ENCODE data around the gene NUDT7. TPM values are rescaled to one million over a fixed set of nuclear protein-coding genes. Genes with fewer than 3 reads are reported as not detected.

NUDT7 gene
- total RNA-seq, 4 donors from 2014 or later = 7.6 to 16.1 (median 12.8) TPM

- Histone ChIP-seq H3K27ac (no peak overlapping the region), H3K4me1 (peaks cover 9% of the 10 kb centered on the region), H3K4me3 (no peak overlapping the region), H3K36me3 (no peaks in the 10 kb centered on the region), H3K27me3 (no peaks in the 10 kb centered on the region), H3K9me3 (no peaks in the 10 kb centered on the region)
- DNase-seq (ENCODE audit: low spot score in 2 of 2) = no peak
- WGBS = 37% methylated on average over 2 of the region's 2 CpGs
- TF ChIP-seq EP300 (IDR thresholded peaks at IDR 0.05) (no peak), POLR2AphosphoS5 (IDR thresholded peaks at IDR 0.05) (no peak), POLR2A (IDR thresholded peaks at IDR 0.05) (no peak), CTCF (IDR thresholded peaks at IDR 0.05) (no peak)
These were observed 39.9 kb downstream of the NUDT7 start for GRCh38 chr16:77762262-77762661.

GRCh38 chr16:77763994-77764393, 41.7 kb downstream of the NUDT7 start:
- TF ChIP-seq POLR2AphosphoS5 (IDR thresholded peaks at IDR 0.05) (no peak), CTCF (IDR thresholded peaks at IDR 0.05) (no peak)
- WGBS = 53% methylated on average over 1 of the region's 1 CpG
- Histone ChIP-seq H3K27ac (no peak overlapping the region), H3K4me3 (no peak overlapping the region), H3K4me1 (peaks cover 9% of the 10 kb centered on the region), H3K36me3 (no peaks in the 10 kb centered on the region), H3K27me3 (no peaks in the 10 kb centered on the region), H3K9me3 (no peaks in the 10 kb centered on the region)
- no peak for DNase-seq (ENCODE audit: low spot score in 2 of 2)

- Histone ChIP-seq H3K27me3 (no peaks in the 10 kb centered on the region), H3K4me3 (no peak overlapping the region), H3K36me3 (no peaks in the 10 kb centered on the region), H3K4me1 (peaks cover 9% of the 10 kb centered on the region), H3K27ac (no peak overlapping the region), H3K9me3 (no peaks in the 10 kb centered on the region)
- 38% methylated on average over 4 of the region's 4 CpGs for WGBS
- TF ChIP-seq POLR2A (IDR thresholded peaks at IDR 0.05) (no peak), CTCF (IDR thresholded peaks at IDR 0.05) (no peak), POLR2AphosphoS5 (IDR thresholded peaks at IDR 0.05) (no peak), EP300 (IDR thresholded peaks at IDR 0.05) (no peak)
- no peak for DNase-seq (ENCODE audit: low spot score in 2 of 2)
These were observed 44.9 kb downstream of the NUDT7 start for GRCh38 chr16:77767211-77767610.

- no peak overlapping the region for H3K4me3 ChIP-seq
- H3K9me3 ChIP-seq = no peaks in the 10 kb centered on the region
- DNase-seq (ENCODE audit: low spot score in 2 of 2) = no peak
- H3K4me1 ChIP-seq = peaks cover 9% of the 10 kb centered on the region
- WGBS = 67% methylated on average over 3 of the region's 3 CpGs
- no peak overlapping the region for H3K27ac ChIP-seq
- no peaks in the 10 kb centered on the region for H3K36me3 ChIP-seq
- H3K27me3 ChIP-seq = no peaks in the 10 kb centered on the region
- TF ChIP-seq POLR2AphosphoS5 (IDR thresholded peaks at IDR 0.05) = no peak
- no peak for TF ChIP-seq EP300 (IDR thresholded peaks at IDR 0.05)
- no peak for TF ChIP-seq POLR2A (IDR thresholded peaks at IDR 0.05)
- no peak for TF ChIP-seq CTCF (IDR thresholded peaks at IDR 0.05)
These were observed 45.5 kb downstream of the NUDT7 start for GRCh38 chr16:77767826-77768225.

- Histone ChIP-seq H3K27me3 (peaks cover 4% of the 10 kb centered on the region), H3K27ac (no peak overlapping the region), H3K9me3 (no peaks in the 10 kb centered on the region), H3K4me3 (no peak overlapping the region), H3K4me1 (no peaks in the 10 kb centered on the region), H3K36me3 (no peaks in the 10 kb centered on the region)
- TF ChIP-seq EP300 (IDR thresholded peaks at IDR 0.05) = no peak
- TF ChIP-seq POLR2A (IDR thresholded peaks at IDR 0.05) = no peak
- no peak for TF ChIP-seq CTCF (IDR thresholded peaks at IDR 0.05)
- no peak for TF ChIP-seq POLR2AphosphoS5 (IDR thresholded peaks at IDR 0.05)
- WGBS = 72% methylated on average over 6 of the region's 6 CpGs
- DNase-seq (ENCODE audit: low spot score in 2 of 2) = no peak
These were observed 53.9 kb downstream of the NUDT7 start for GRCh38 chr16:77775911-77776909.

All from suprapubic skin (tissue), 4 donors.